ENCODE measurements around the gene CXXC4.
A peak's percentile ranks its signal among the peaks of the same experiment; 100 is the strongest.

Gene CXXC4

GRCh38 chr4:104488151-104488550, 6.5 kb downstream of the CXXC4 start:
- no peak for DNase-seq

DNA sequence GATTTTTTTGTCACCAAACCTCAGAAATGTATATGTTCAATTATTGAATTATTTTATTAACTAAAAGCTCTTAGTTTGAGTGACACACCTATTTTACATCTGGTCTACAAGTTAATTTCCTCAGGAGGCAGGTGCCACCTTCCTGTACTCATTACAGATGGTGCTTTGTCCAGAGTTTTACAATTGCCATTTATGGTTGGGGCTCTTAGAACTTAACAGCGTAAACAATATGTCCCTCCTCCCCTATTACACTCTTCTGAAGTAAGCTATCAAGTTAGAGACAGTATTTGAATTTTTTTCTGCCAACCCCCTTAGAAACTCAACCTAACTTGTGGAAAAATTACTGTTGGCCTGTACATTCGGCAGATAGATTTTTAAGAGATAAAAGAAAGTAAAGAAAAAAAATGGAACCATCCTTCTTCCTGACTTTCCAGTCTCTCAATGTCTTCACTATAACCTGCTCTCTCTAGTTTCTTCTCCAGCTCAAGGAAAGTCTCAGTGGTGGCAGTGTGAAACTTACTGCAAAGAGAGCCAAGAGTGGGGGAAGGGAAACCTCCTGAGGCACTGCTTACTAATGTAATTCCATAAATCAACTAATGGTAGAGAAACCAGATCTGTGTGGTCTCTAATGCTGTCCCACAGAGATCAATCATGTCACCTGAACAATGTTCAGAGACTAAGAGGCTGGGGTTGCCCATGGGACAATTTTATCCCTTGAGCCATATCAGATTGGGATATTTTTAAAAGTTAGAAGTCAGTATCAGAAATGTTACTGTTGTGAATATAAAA, 7.8 kb downstream of the CXXC4 start:
- no peak for DNase-seq

GRCh38 chr4:104475652-104476051, 19.0 kb downstream of the CXXC4 start:
- no peak for DNase-seq

DNA sequence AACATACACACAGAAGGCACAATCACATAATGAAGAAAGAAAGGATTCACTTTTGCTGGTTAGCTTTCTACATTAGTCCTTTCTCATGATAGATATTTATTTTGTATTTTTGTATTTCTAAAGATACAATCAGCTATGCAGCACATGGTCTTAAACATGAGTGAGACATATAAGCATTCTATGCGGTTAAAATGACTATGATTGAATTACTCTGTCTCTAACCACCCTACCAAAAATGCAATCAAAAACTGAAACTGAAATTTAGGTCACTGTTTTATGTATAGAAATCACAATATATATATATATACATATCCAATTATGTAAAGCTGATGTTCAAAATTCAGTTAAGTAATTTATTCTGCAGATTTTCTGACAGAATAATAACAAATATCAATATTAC, 21.9 kb downstream of the CXXC4 start:
- DNase-seq: no peak

- DNase-seq: no peak
These were observed 23.9 kb downstream of the CXXC4 start for GRCh38 chr4:104470770-104471169.

- no peak for DNase-seq
These were observed 24.9 kb downstream of the CXXC4 start for GRCh38 chr4:104469794-104470193.

GRCh38 chr4:104465619-104466018, 29.1 kb downstream of the CXXC4 start:
- no peak for DNase-seq

DNA sequence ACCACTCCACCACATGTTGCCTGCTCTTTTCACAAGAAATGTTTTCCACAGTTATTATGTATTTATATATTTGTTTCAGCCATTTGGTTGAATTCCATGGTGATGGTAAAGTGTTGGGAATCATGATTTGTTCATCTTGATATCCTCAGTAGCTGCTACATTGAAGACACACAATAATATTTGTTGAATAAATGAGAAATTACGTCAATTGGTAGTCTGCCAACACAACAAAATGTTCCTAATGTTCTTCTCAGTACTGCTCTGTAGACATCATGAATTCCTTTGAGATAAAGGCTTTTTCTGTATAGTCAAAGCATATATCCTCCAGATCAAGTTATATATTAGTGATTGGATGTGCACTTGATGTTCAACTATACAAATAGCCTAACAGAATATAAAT, 29.5 kb downstream of the CXXC4 start:
- no peak for DNase-seq

GRCh38 chr4:104462641-104463040, 32.1 kb downstream of the CXXC4 start:
- DNase-seq: no peak

GRCh38 chr4:104457308-104457981, 37.2 kb downstream of the CXXC4 start:
- no peak for DNase-seq

- DNase-seq: no peak
These were observed 43.1 kb downstream of the CXXC4 start for GRCh38 chr4:104451573-104451972.

DNA sequence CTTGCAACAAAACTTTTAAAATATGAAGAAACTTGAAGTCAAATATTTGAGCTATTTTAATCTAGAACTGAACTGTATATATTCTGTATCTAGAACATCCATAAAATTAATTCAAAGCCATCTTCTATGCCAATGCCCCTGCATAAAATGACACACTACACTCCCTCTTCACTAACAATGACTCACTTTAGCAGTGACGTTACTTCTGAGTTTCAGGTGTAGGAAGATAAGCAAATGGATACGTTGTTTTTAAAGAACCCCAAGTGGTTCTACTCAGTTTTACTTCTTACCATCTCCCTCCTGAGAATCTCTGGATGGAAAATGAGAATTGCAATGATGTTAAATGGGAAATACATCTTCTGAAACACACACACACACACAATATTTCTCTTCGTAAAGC, 45.2 kb downstream of the CXXC4 start:
- no peak for DNase-seq

GRCh38 chr4:104447294-104447693, 47.4 kb downstream of the CXXC4 start:
- DNase-seq: no peak

- DNase-seq: peak; percentile 15
These were observed 48.0 kb downstream of the CXXC4 start for GRCh38 chr4:104446431-104447278.

DNA sequence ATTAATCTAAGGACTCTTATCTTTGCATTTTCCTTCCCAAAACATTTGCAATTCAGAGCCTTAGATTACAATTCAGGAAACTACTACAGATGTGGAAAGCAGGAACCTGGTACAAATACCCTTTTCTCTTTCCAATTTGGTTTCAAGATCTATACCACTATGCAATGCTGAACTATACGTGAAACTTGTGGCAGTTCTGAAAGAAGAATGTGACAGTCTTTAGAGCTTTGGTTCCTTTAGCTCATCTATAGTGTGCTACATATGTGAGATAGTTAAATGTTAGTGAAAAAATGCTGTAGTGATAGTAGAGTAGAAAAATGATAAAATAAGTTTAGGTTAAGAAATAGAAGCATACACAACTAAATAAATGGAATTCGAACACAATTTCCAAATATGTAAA, 50.0 kb downstream of the CXXC4 start:
- DNase-seq: no peak

- DNase-seq: no peak
These were observed 58.2 kb downstream of the CXXC4 start for GRCh38 chr4:104436542-104436941.

GRCh38 chr4:104429150-104429741, 65.4 kb downstream of the CXXC4 start:
- peak; percentile 26 for DNase-seq

DNA sequence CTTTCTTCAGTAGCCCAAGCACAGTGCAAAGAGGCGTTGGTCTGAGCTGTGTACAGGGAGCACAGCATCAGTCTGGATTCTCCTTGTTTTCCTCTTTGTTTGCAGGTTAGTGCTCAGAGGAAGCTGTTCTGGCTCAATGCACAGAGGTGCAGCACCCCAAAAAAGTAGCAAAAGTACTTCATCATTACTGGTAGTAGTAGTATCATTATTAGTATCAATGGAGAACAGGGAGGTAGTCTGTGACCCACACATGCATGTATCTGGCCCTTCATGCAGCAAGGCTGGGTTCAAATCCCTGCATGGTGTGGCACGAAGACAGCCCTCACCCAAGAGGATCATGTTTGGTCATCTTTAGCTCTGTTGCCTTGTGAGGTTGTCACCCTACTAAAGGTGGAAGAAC, 68.7 kb downstream of the CXXC4 start:
- no peak for DNase-seq

DNA sequence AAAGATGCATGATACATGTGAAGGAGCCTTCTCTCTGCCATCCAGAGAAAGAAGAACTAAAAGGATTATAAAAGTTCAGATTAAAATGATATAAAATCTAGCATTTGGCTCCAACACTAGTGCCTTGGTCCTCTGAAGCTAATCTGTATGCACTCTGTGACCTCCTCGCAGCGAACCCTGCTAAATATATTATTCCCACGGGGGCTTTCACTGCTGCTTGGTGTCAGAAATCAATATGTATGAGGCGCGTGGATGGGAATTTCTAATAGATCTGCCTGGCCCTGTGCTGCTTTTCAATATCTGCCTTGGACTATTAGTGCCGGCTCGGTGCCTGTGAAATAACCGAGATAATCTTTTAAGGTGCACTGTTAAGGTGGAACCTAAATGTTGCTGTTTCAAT, 69.7 kb downstream of the CXXC4 start:
- no peak for DNase-seq

- no peak for DNase-seq
These were observed 70.2 kb downstream of the CXXC4 start for GRCh38 chr4:104424475-104424941.

DNA sequence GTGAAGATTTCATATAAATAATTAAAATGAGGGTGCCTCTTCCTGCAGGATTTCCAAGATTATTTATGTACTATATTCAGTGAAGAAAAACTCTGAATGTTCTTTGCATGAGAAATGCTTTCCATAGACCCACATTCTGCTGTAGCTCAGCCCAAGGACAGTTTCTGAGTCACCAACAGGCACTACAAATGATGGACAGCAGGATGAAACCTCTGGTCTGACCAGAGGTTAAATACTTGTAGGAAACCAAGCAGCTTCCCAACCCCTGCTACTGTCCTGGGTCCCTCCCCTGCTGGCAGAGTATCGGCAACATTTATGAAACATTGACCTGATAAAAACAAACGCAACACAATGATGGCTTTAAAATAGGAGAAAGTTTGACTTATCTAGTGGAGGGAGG, 73.1 kb downstream of the CXXC4 start:
- no peak for DNase-seq

DNA sequence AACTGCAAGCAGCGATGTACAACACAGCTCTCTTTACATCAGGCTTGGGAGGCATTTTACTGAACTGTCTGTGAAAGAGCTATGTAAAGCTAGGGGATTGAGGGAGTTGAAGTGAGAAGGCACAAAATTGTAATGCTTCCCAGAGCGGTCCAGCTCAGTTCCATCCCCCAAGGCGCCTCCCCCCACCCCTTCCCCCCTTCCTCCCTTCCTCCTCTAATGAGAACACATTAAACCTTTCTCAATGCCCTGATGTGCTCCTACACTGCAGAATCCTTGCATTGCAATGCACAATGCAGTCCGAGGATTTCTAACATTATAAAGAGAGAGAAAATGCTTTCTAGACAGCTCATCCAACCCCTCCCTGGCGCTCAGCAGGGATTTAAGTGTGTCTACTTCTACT, 73.9 kb downstream of the CXXC4 start:
- DNase-seq: no peak

All from NCI-H524 treated with DMSO at 0.1 percent for 48 hours (cell line).